H9 (cell line): ENCODE measurements around the gene TMPRSS9. TPM values are rescaled to one million over a fixed set of nuclear protein-coding genes. Genes with fewer than 3 reads are reported as not detected.
"Not testable (repeated sequence)": the region's sequence is repeated elsewhere in the genome, so short reads cannot be mapped to it uniquely, and the experiment has no call there.

Experiments
- DNase-seq: peaks from one replicate; pipeline ENCODE4 v3.0.0-alpha.2; 2017
- H2AFZ ChIP-seq: one replicate; pipeline ENCODE4 v1.6.1; 2013; ENCODE audit warnings: mild to moderate bottlenecking, low read length, control low read depth, moderate library complexity
- H2AK5ac ChIP-seq: 2 replicates; pipeline ENCODE4 v1.6.1; 2013; ENCODE audit warnings: low read length, control low read depth, mixed read lengths; ENCODE audit not compliant: insufficient read length
- H2BK120ac ChIP-seq: one replicate; pipeline ENCODE4 v1.6.1; 2013; ENCODE audit warnings: low read depth, mild to moderate bottlenecking, low read length, control low read depth, inconsistent platforms; ENCODE audit not compliant: poor library complexity, severe bottlenecking
- H2BK12ac ChIP-seq: 2 replicates; pipeline ENCODE4 v1.6.1; 2013; ENCODE audit warnings: low read length, control low read depth, mixed read lengths, low read depth; ENCODE audit not compliant: insufficient read length
- H2BK15ac ChIP-seq: 2 replicates; pipeline ENCODE4 v1.6.1; 2013; ENCODE audit warnings: low read depth, low read length, control low read depth
- H2BK20ac ChIP-seq: one replicate; pipeline ENCODE4 v1.6.1; 2013; ENCODE audit warnings: low read depth, mild to moderate bottlenecking, low read length, control low read depth, inconsistent platforms; ENCODE audit not compliant: poor library complexity, severe bottlenecking
- H2BK5ac ChIP-seq: 2 replicates; pipeline ENCODE4 v1.6.1; 2013; ENCODE audit warnings: low read length, control low read depth, mixed read lengths; ENCODE audit not compliant: insufficient read length
- H3K14ac ChIP-seq: 2 replicates; pipeline ENCODE4 v1.6.1; 2013; ENCODE audit warnings: low read length, control low read depth; ENCODE audit not compliant: insufficient read depth
- H3K18ac ChIP-seq: 2 replicates; pipeline ENCODE4 v1.6.1; 2013; ENCODE audit warnings: low read depth, mild to moderate bottlenecking, mixed read lengths, low read length, control low read depth; ENCODE audit not compliant: insufficient read length
- H3K23ac ChIP-seq: 2 replicates; pipeline ENCODE4 v1.6.1; 2013; ENCODE audit warnings: low read length, control low read depth, mixed read lengths, low read depth; ENCODE audit not compliant: insufficient read length
- H3K23me2 ChIP-seq: 2 replicates; pipeline ENCODE4 v1.6.1; 2013; ENCODE audit warnings: low read depth, mild to moderate bottlenecking, mixed read lengths, low read length, control low read depth; ENCODE audit not compliant: insufficient read length, poor library complexity, severe bottlenecking
- H3K27ac ChIP-seq: 2 replicates; pipeline ENCODE4 v1.5.1; 2013; ENCODE audit warnings: low read length, control low read depth, mixed read lengths, low read depth; ENCODE audit not compliant: insufficient read length
- H3K27me3 ChIP-seq: 2 replicates; pipeline ENCODE4 v1.6.1; 2013; ENCODE audit warnings: low read length, control low read depth, inconsistent platforms; ENCODE audit not compliant: insufficient read depth
- H3K4ac ChIP-seq: 2 replicates; pipeline ENCODE4 v1.6.1; 2013; ENCODE audit warnings: low read depth, mild to moderate bottlenecking, control low read depth, inconsistent platforms, low read length, moderate library complexity
- H3K4me1 ChIP-seq: 2 replicates; pipeline ENCODE4 v1.6.1; 2013; ENCODE audit warnings: low read length, control low read depth, inconsistent platforms; ENCODE audit not compliant: insufficient read depth
- H3K4me2 ChIP-seq: 2 replicates; pipeline ENCODE4 v1.6.1; 2013; ENCODE audit warnings: low read length, control low read depth, mixed read lengths; ENCODE audit not compliant: insufficient read length, insufficient read depth
- H3K56ac ChIP-seq: 2 replicates; pipeline ENCODE4 v1.6.1; 2013; ENCODE audit warnings: low read depth, mild to moderate bottlenecking, mixed read lengths, low read length, control low read depth; ENCODE audit not compliant: insufficient read length
- H3K79me1 ChIP-seq: 2 replicates; pipeline ENCODE4 v1.6.1; 2013; ENCODE audit warnings: low read depth, mild to moderate bottlenecking, moderate library complexity, low read length, control low read depth, inconsistent platforms; ENCODE audit not compliant: insufficient read depth, poor library complexity, severe bottlenecking
- H3K79me2 ChIP-seq: 2 replicates; pipeline ENCODE4 v1.6.1; 2013; ENCODE audit warnings: low read length, control low read depth, inconsistent platforms; ENCODE audit not compliant: insufficient read depth
- H3K9ac ChIP-seq: 2 replicates; pipeline ENCODE4 v1.6.1; 2013; ENCODE audit warnings: low read length, control low read depth, mixed read lengths; ENCODE audit not compliant: insufficient read length; ENCODE audit errors: extremely low read depth
- H3K9me3 ChIP-seq: one replicate; pipeline ENCODE4 v1.6.1; 2013; ENCODE audit warnings: low read depth, low read length, inconsistent platforms; ENCODE audit not compliant: control insufficient read depth
- H3T11ph ChIP-seq: one replicate; pipeline ENCODE4 v1.6.1; 2013; ENCODE audit warnings: mild to moderate bottlenecking, low read length, control low read depth, inconsistent platforms
- H4K20me1 ChIP-seq: one replicate; pipeline ENCODE4 v1.6.1; 2013; ENCODE audit not compliant: control insufficient read depth, insufficient read length, insufficient read depth
- H4K5ac ChIP-seq: 2 replicates; pipeline ENCODE4 v1.6.1; 2013; ENCODE audit warnings: low read depth, mild to moderate bottlenecking, mixed read lengths, low read length, control low read depth; ENCODE audit not compliant: insufficient read length
- H4K8ac ChIP-seq: replicated peaks from 2 replicates; pipeline ENCODE4 v1.6.1; 2013; ENCODE audit warnings: low read length, control low read depth, mixed read lengths, low read depth; ENCODE audit not compliant: insufficient read length
- H4K91ac ChIP-seq: 2 replicates; pipeline ENCODE4 v1.6.1; 2013; ENCODE audit warnings: low read depth, mild to moderate bottlenecking, moderate library complexity, mixed read lengths, low read length, control low read depth; ENCODE audit not compliant: insufficient read length
- H3K27ac Mint-ChIP-seq, 3 experiments: 2 replicates in 2 of 3; 3 replicates in 1 of 3; pipeline ENCODE4 v1.8.0; 2020 to 2021; ENCODE audit warnings: mixed read lengths in 3 of 3, mild to moderate bottlenecking in 1 of 3, moderate library complexity in 1 of 3
- H3K27me3 Mint-ChIP-seq: 2 replicates; pipeline ENCODE4 v1.8.0; 2021; ENCODE audit warnings: low read depth, mild to moderate bottlenecking, moderate library complexity, mixed read lengths
- H3K36me3 Mint-ChIP-seq, 3 experiments: 2 replicates in 2 of 3; 3 replicates in 1 of 3; pipeline ENCODE4 v1.8.0; 2020 to 2021; ENCODE audit warnings: low read depth in 3 of 3, mixed read lengths in 3 of 3; ENCODE audit not compliant: insufficient read depth in 1 of 3
- H3K4me1 Mint-ChIP-seq, 2 experiments: 2 replicates each; pipeline ENCODE4 v1.8.0; 2020; ENCODE audit warnings: mixed read lengths in 2 of 2
- H3K4me3 Mint-ChIP-seq, 2 experiments: 2 replicates in 1 of 2; 3 replicates in 1 of 2; pipeline ENCODE4 v1.8.0; 2020 to 2021; ENCODE audit warnings: mild to moderate bottlenecking in 2 of 2, mixed read lengths in 2 of 2, moderate library complexity in 1 of 2
- H3K9me3 Mint-ChIP-seq, 2 experiments: 2 replicates in 1 of 2; 3 replicates in 1 of 2; pipeline ENCODE4 v1.8.0; 2020; ENCODE audit warnings: mild to moderate bottlenecking in 2 of 2, mixed read lengths in 2 of 2, moderate library complexity in 1 of 2
- CTCF ChIP-seq: fragments of 200-600 bp; sonication (generic); conservative IDR thresholded peaks from 3 replicates; pipeline ENCODE4 v1.8.0; 2021; ENCODE audit warnings: antibody characterized with exemption, mild to moderate bottlenecking
- WGBS: extraction: QIAGEN DNeasy Blood & Tissue Kit; methylation state at CpG from one replicate; pipeline ENCODE4 v1.1.7; 2013; ENCODE audit warnings: missing lambda C conversion rate, low lambda C conversion rate, mixed read lengths; ENCODE audit not compliant: insufficient read length; ENCODE audit errors: extremely low coverage; 5-methylcytosine and 5-hydroxymethylcytosine counted together
- total RNA-seq: library from RNA; stranded (reverse); gene quantifications from 2 replicates; pipeline ENCODE4 v1.2.1, GENCODE V29; 2021

Gene TMPRSS9
- total RNA-seq, 1 experiment from 2014 or later = 0.24 TPM

GRCh38 chr19:2462635-2463421 is 102.8 kb downstream of the TMPRSS9 start:
- Histone ChIP-seq H3K9me3 (no peaks in the 10 kb centered on the region), H2BK12ac (peak overlapping the region; percentile 82), H2BK20ac (no peak overlapping the region), H3K4me2 (peak overlapping the region; percentile 34), H3K79me1 (no peaks in the 10 kb centered on the region), H3K18ac (peak overlapping the region; percentile 64), H3K23me2 (peaks cover 13% of the 10 kb centered on the region), H3K9ac (peak overlapping the region; percentile 58), H3K14ac (peak overlapping the region; percentile 52; the same call in 1 of the 2 replicates), H3K27me3 (no peaks in the 10 kb centered on the region), H2BK5ac (no peak overlapping the region), H2BK15ac (no peak overlapping the region), H3K4me1 (no peaks in the 10 kb centered on the region), H3K27ac (no peak overlapping the region), H2AFZ (no peak overlapping the region), H4K91ac (no peak overlapping the region), H3K79me2 (no peaks in the 10 kb centered on the region), H3K4ac (peak overlapping the region; percentile 91; the same call in 1 of the 2 replicates), H3K23ac (no peak overlapping the region), H3T11ph (no peak overlapping the region), H4K20me1 (no peaks in the 10 kb centered on the region), H4K5ac (no peak overlapping the region), H3K56ac (no peak overlapping the region), H2BK120ac (no peak overlapping the region), H2AK5ac (no peak overlapping the region), H4K8ac (no peak overlapping the region)
- WGBS = no CpG with 5 or more reads among the region's 46 CpGs
- no peaks in the 10 kb centered on the region for H3K27me3 Mint-ChIP-seq
- H3K9me3 Mint-ChIP-seq = no peaks in the 10 kb centered on the region
- H3K27ac Mint-ChIP-seq = peak overlapping the region in 1 of 3 experiments; percentile 94; a peak in 3 of 7 replicates
- DNase-seq = peak; percentile 98
- H3K4me3 Mint-ChIP-seq = peak overlapping the region; percentile 64 to 82
- H3K4me1 Mint-ChIP-seq = peaks cover 3 to 9% of the 10 kb centered on the region in 2 experiments; a peak in 3 of 4 replicates
- TF ChIP-seq CTCF = no peak
- no peaks in the 10 kb centered on the region; a peak in 1 of 7 replicates for H3K36me3 Mint-ChIP-seq

- H3K9ac ChIP-seq, H2AFZ ChIP-seq: not testable (repeated sequence)
Observed at GRCh38 chr19:2463694-2464093, 103.6 kb downstream of the TMPRSS9 start.

More at GRCh38 chr19:2463694-2464093, 103.6 kb downstream of the TMPRSS9 start:
- H3K18ac ChIP-seq, H3K79me2 ChIP-seq, H3K23ac ChIP-seq, H3K79me1 ChIP-seq, H3K27ac ChIP-seq, H2AK5ac ChIP-seq, H3K27me3 ChIP-seq, H3K9me3 ChIP-seq, H2BK120ac ChIP-seq, H2BK20ac ChIP-seq, H3K14ac ChIP-seq, H2BK12ac ChIP-seq, H4K5ac ChIP-seq, H3K9me3 Mint-ChIP-seq, H3K4me1 ChIP-seq, DNase-seq, H2BK5ac ChIP-seq, H4K8ac ChIP-seq, H2BK15ac ChIP-seq, H3K4me2 ChIP-seq, H3K56ac ChIP-seq, H3K36me3 Mint-ChIP-seq, H3K27me3 Mint-ChIP-seq, H4K20me1 ChIP-seq, H3T11ph ChIP-seq, H4K91ac ChIP-seq, H3K4ac ChIP-seq: not testable (repeated sequence)
- no CpG with 5 or more reads among the region's 5 CpGs for WGBS
- peaks cover 13% of the 10 kb centered on the region for H3K23me2 ChIP-seq
- Mint-ChIP-seq H3K27ac (peak overlapping the region in 1 of 3 experiments; percentile 52; a peak in 3 of 7 replicates), H3K4me1 (peaks cover 5 to 12% of the 10 kb centered on the region in 2 experiments), H3K4me3 (peak overlapping the region in 1 of 2 experiments; percentile 82; a peak in 1 of 5 replicates)
